ENCODE results near the gene OR1L1.

OR1L1 gene

GRCh38 chr9:122661416-122661815 lies at the start of gene OR1L1:
OR1L1 (plus strand) TSS chr9:122661716; CDS start chr9:122661716, 0 bp downstream.
- no peak for DNase-seq (ENCODE audit: extremely low spot score)
- ChIA-PET POLR2A (no interaction called here), CTCF (no interaction called here)
- no peak for TF ChIP-seq CTCF (IDR thresholded peaks at IDR 0.05; ENCODE audit: control extremely low read depth, extremely low read depth, low read depth, missing control alignments)

- DNase-seq (ENCODE audit: extremely low spot score) = no peak
- no peak for TF ChIP-seq CTCF (IDR thresholded peaks at IDR 0.05; ENCODE audit: control extremely low read depth, extremely low read depth, low read depth, missing control alignments)
- CTCF ChIA-PET = no interaction called here
These were observed 47.2 kb upstream of the OR1L1 start, which contains the start of gene OR1Q1 for GRCh38 chr9:122614362-122614761. OR1Q1 (plus strand) TSS chr9:122614738; CDS start chr9:122614738, 0 bp downstream.

GRCh38 chr9:122619996-122620395 lies 41.5 kb upstream of the OR1L1 start:
- CTCF ChIA-PET = no interaction called here
- no peak for DNase-seq (ENCODE audit: extremely low spot score)
- TF ChIP-seq CTCF (IDR thresholded peaks at IDR 0.05; ENCODE audit: control extremely low read depth, extremely low read depth, low read depth, missing control alignments) = no peak
- POLR2A ChIA-PET = no interaction called here

More at GRCh38 chr9:122614362-122614761, 47.2 kb upstream of the OR1L1 start, which contains the start of gene OR1Q1:
- POLR2A ChIA-PET = no interaction called here

- ChIA-PET CTCF (no interaction called here), POLR2A (no interaction called here)
- TF ChIP-seq CTCF (IDR thresholded peaks at IDR 0.05; ENCODE audit: control extremely low read depth, extremely low read depth, low read depth, missing control alignments) = no peak
- no peak for DNase-seq (ENCODE audit: extremely low spot score)
These were observed 19.3 kb upstream of the OR1L1 start for GRCh38 chr9:122642226-122642625.

- TF ChIP-seq CTCF (IDR thresholded peaks at IDR 0.05; ENCODE audit: control extremely low read depth, extremely low read depth, low read depth, missing control alignments) = no peak
- CTCF ChIA-PET = interaction anchor here (0.8 to 1.3 kb wide), 3 partner anchors 9 to 32 kb away, joined by 3 read pairs; no protein-coding TSS in a partner anchor
- DNase-seq (ENCODE audit: extremely low spot score) = no peak
- POLR2A ChIA-PET = no interaction called here
These were observed 5.1 kb upstream of the OR1L1 start for GRCh38 chr9:122656378-122656777.

- no peak for DNase-seq (ENCODE audit: extremely low spot score)
- no peak for TF ChIP-seq CTCF (IDR thresholded peaks at IDR 0.05; ENCODE audit: control extremely low read depth, extremely low read depth, low read depth, missing control alignments)
- CTCF ChIA-PET = no interaction called here
- POLR2A ChIA-PET = no interaction called here
These were observed 4.0 kb upstream of the OR1L1 start, which contains the start of gene OR1B1 for GRCh38 chr9:122657527-122657926. OR1B1 (minus strand) TSS chr9:122657627.

Measured in GM10248 (cell line).